K562 (cell line): Measurements from ENCODE around the gene ZP1. TPM values are rescaled to one million over a fixed set of nuclear protein-coding genes. Genes with fewer than 3 reads are reported as not detected.

Experiments
- ATF6 ChIP-seq: sonication (generic); formaldehyde crosslinking; IDR thresholded peaks from 2 replicates; pipeline ENCODE4 v1.4.0; 2020; ENCODE audit warnings: mild to moderate bottlenecking, missing genetic modification reagents
- BACH1 ChIP-seq: fragments of 200-800 bp; sonication (Bioruptor generic); IDR thresholded peaks from 2 replicates; pipeline ENCODE4 v1.6.1; 2016; ENCODE audit warnings: missing genetic modification characterization, missing compliant biosample characterization
- CBX5 ChIP-seq: IDR thresholded peaks from 2 replicates; pipeline ENCODE4 v1.6.1; 2014; ENCODE audit warnings: low read depth, borderline replicate concordance
- E2F5 ChIP-seq: sonication (generic); formaldehyde crosslinking; IDR thresholded peaks from 2 replicates; pipeline ENCODE4 v1.8.0; 2022; ENCODE audit warnings: mild to moderate bottlenecking, missing genetic modification reagents
- KAT7 ChIP-seq: sonication (generic); formaldehyde crosslinking; IDR thresholded peaks from 2 replicates; pipeline ENCODE4 v1.8.0; 2022; ENCODE audit warnings: missing genetic modification reagents, mild to moderate bottlenecking, borderline replicate concordance
- MIER1 ChIP-seq: fragments of 450-650 bp; IDR thresholded peaks from 2 replicates; pipeline ENCODE4 v1.6.1; 2016; ENCODE audit warnings: antibody characterized with exemption, mild to moderate bottlenecking, low read depth
- MYC ChIP-seq, 2 experiments: fragments of 250-450 bp in 1 of 2; sonication (Bioruptor Pico) in 1 of 2; IDR thresholded peaks; 2 replicates each; pipeline versions ENCODE4 v1.5.1 to v1.6.1; 2012 to 2021; ENCODE audit warnings: low read depth in 2 of 2, borderline replicate concordance in 1 of 2, improper control_type of control experiment in 1 of 2, low read length in 1 of 2, mild to moderate bottlenecking in 1 of 2, moderate library complexity in 1 of 2
- NR2C2 ChIP-seq, 2 experiments: fragments of 200-800 bp in 1 of 2; sonication (Bioruptor generic) in 1 of 2; sonication (generic) in 1 of 2; formaldehyde crosslinking in 1 of 2; IDR thresholded peaks; 2 replicates each; pipeline versions ENCODE4 v1.6.1 to v1.8.0; 2016 to 2022; ENCODE audit warnings: mild to moderate bottlenecking in 1 of 2, missing compliant biosample characterization in 1 of 2, missing genetic modification characterization in 1 of 2, missing genetic modification reagents in 1 of 2
- RBM17 ChIP-seq: fragments of 200-400 bp; formaldehyde crosslinking; IDR thresholded peaks from 2 replicates; pipeline ENCODE4 v1.6.1; 2017; ENCODE audit warnings: low read depth, mild to moderate bottlenecking, low read length, borderline replicate concordance
- RBM34 ChIP-seq: fragments of 200-400 bp; formaldehyde crosslinking; IDR thresholded peaks from 2 replicates; pipeline ENCODE4 v1.6.1; 2018; ENCODE audit warnings: low read length, borderline replicate concordance; ENCODE audit not compliant: insufficient read depth
- SAP30 ChIP-seq: fragments of 200-600 bp; sonication (generic); IDR thresholded peaks from 2 replicates; pipeline ENCODE4 v1.6.1; 2012; ENCODE audit warnings: borderline replicate concordance, low read depth, mild to moderate bottlenecking, moderate library complexity, low read length, control low read depth, inconsistent platforms; ENCODE audit not compliant: insufficient read depth, poor library complexity, severe bottlenecking
- SMARCA5 ChIP-seq: fragments of 450-650 bp; IDR thresholded peaks from 2 replicates; pipeline ENCODE4 v1.6.1; 2016
- SUPT5H ChIP-seq: fragments of 450-650 bp; IDR thresholded peaks from 2 replicates; pipeline ENCODE4 v1.6.1; 2016
- THRB ChIP-seq: fragments of 450-650 bp; formaldehyde crosslinking; conservative IDR thresholded peaks from 2 replicates; pipeline ENCODE4 v1.4.0; 2022; ENCODE audit warnings: mild to moderate bottlenecking, missing genetic modification characterization
- TSC22D4 ChIP-seq: fragments of 450-650 bp; IDR thresholded peaks from 2 replicates; pipeline ENCODE4 v1.6.1; 2016; ENCODE audit warnings: missing genetic modification characterization, missing biosample characterization, control low read depth
- ZFX ChIP-seq: sonication (generic); formaldehyde crosslinking; IDR thresholded peaks from 2 replicates; pipeline ENCODE4 v1.8.0; 2022; ENCODE audit warnings: mild to moderate bottlenecking, missing genetic modification reagents, moderate library complexity
- ZNF12 ChIP-seq: sonication (generic); formaldehyde crosslinking; IDR thresholded peaks from 2 replicates; pipeline ENCODE4 v1.4.0; 2020; ENCODE audit warnings: mild to moderate bottlenecking, missing genetic modification reagents
- ZNF311 ChIP-seq: fragments of 250-450 bp; sonication (Bioruptor Pico); IDR thresholded peaks from 2 replicates; pipeline ENCODE4 v1.4.0; 2020; ENCODE audit warnings: mild to moderate bottlenecking, moderate library complexity
- ZNF707 ChIP-seq: fragments of 250-450 bp; sonication (Bioruptor Pico); conservative IDR thresholded peaks from 2 replicates; pipeline ENCODE4 v1.8.0; 2022; ENCODE audit warnings: inconsistent platforms, mild to moderate bottlenecking, moderate library complexity
- ZNF778 ChIP-seq: fragments of 450-650 bp; formaldehyde crosslinking; IDR thresholded peaks from 2 replicates; pipeline ENCODE4 v1.4.0; 2020; ENCODE audit warnings: mild to moderate bottlenecking, moderate library complexity
- polyA plus RNA-seq, 8 experiments: library from polyadenylated mRNA; depleted of rRNA in 4 of 8; stranded (reverse) in 5 of 8; unstranded in 3 of 8; fragments of >200 nt; fragmentation: Nextera tagmentation in 2 of 8; fragmentation: Illumina TruSeq in 1 of 8; extraction: Ambion mirVana in 2 of 8; extraction: Trizol in 1 of 8; gene quantifications; 2 replicates each; pipeline versions ENCODE4 v1.2.1 to v1.2.3, GENCODE V29; 2011 to 2014; ENCODE audit warnings: inconsistent platforms in 1 of 8, missing spikeins in 1 of 8
- total RNA-seq, 7 experiments: library from RNA; depleted of rRNA in 6 of 7; stranded (reverse); fragments of >200 nt in 6 of 7; fragmentation: Illumina TruSeq in 2 of 7; extraction: Trizol in 2 of 7; gene quantifications; 2 replicates each; pipeline versions ENCODE4 v1.2.1 to v1.2.3, GENCODE V29; 2011 to 2021; ENCODE audit warnings: low replicate concordance in 1 of 7
- TF ChIP-seq, protein P1 (sequence below): fragments of 450-650 bp; conservative IDR thresholded peaks from 2 replicates; pipeline ENCODE4 v1.6.1; 2016; ENCODE audit warnings: missing genetic modification characterization, low read depth, mild to moderate bottlenecking, missing compliant biosample characterization, moderate library complexity

Gene ZP1
- total and polyA plus RNA-seq, 9 of the 15 experiments (the other 6 are each of a cell fraction or from before 2014, with no cell fraction given) = 0.11 to 0.15 TPM; not detected in 7

GRCh38 chr11:60913793-60914632 lies 46.7 kb downstream of the ZP1 start, which contains the start of gene TMEM109 (continued):
- TF ChIP-seq ATF6 (CRISPR knock-in tag) (peak; percentile 99), RBM34 (no peak; the same call in 1 of the 2 replicates), ZNF311 (no peak), ZFX (peak; percentile 98), ZNF12 (CRISPR knock-in tag) (peak; percentile 61), MIER1 (no peak), ZNF778 (CRISPR knock-in tag) (no peak), BACH1 (tag) (no peak), CBX5 (no peak), TSC22D4 (tag) (no peak), ZNF707 (CRISPR knock-in tag) (0 out of 2 replicates have a peak, but pooled peaks have one; percentile 36), NR2C2 (CRISPR knock-in tag; IDR thresholded peaks at IDR 0.05) (peak; percentile 67), NR2C2 (tag; IDR thresholded peaks at IDR 0.05) (peak; percentile 25; the same call in 1 of the 2 replicates), THRB (CRISPR knock-in tag) (no peak), SMARCA5 (no peak), KAT7 (CRISPR knock-in tag) (peak; percentile 83; the same call in 1 of the 2 replicates), SUPT5H (peak; percentile 70), RBM17 (no peak), MYC (IDR thresholded peaks at IDR 0.05; ENCODE audit: low read depth, low read length) (peak; percentile 79; the same call in 1 of the 2 replicates), MYC (CRISPR knock-in tag; IDR thresholded peaks at IDR 0.05; ENCODE audit: borderline replicate concordance, low read depth) (0 out of 2 replicates have a peak, but pooled peaks have one; percentile 23), E2F5 (CRISPR knock-in tag) (0 out of 2 replicates have a peak, but pooled peaks have one; percentile 39), SAP30 (peak; percentile 57)
- TF ChIP-seq, protein P1, sequence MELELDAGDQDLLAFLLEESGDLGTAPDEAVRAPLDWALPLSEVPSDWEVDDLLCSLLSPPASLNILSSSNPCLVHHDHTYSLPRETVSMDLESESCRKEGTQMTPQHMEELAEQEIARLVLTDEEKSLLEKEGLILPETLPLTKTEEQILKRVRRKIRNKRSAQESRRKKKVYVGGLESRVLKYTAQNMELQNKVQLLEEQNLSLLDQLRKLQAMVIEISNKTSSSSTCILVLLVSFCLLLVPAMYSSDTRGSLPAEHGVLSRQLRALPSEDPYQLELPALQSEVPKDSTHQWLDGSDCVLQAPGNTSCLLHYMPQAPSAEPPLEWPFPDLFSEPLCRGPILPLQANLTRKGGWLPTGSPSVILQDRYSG (tag) = no peak
